Parathyroid adenoma (tissue), 2 donors: Measurements from ENCODE around the gene TEKT5.

Experiments
- H2AFZ ChIP-seq: fragments of 300-600 bp; sonication (generic); one replicate; pipeline ENCODE4 v1.7.0; 2017; ENCODE audit warnings: antibody characterized with exemption, mild to moderate bottlenecking
- H3K27ac ChIP-seq: fragments of 300-600 bp; sonication (generic); one replicate; pipeline ENCODE4 v1.7.0; 2017
- H3K27me3 ChIP-seq: fragments of 300-600 bp; sonication (generic); one replicate; pipeline ENCODE4 v1.7.0; 2017; ENCODE audit warnings: low read length; ENCODE audit not compliant: control insufficient read depth, insufficient read depth
- H3K36me3 ChIP-seq: fragments of 300-600 bp; sonication (generic); one replicate; pipeline ENCODE4 v1.7.0; 2017; ENCODE audit warnings: low read length; ENCODE audit not compliant: control insufficient read depth, insufficient read depth
- H3K4me1 ChIP-seq: fragments of 300-600 bp; sonication (generic); one replicate; pipeline ENCODE4 v1.7.0; 2017; ENCODE audit warnings: control low read depth
- H3K4me2 ChIP-seq: fragments of 300-600 bp; sonication (generic); one replicate; pipeline ENCODE4 v1.7.0; 2017; ENCODE audit warnings: low read length
- H3K4me3 ChIP-seq: fragments of 300-600 bp; sonication (generic); one replicate; pipeline ENCODE4 v1.7.0; 2017; ENCODE audit warnings: low read depth, low read length
- H3K79me2 ChIP-seq: fragments of 300-600 bp; sonication (generic); one replicate; pipeline ENCODE4 v1.7.0; 2017; ENCODE audit warnings: control low read depth
- H3K9ac ChIP-seq: fragments of 300-600 bp; sonication (generic); one replicate; pipeline ENCODE4 v1.7.0; 2017; ENCODE audit warnings: mild to moderate bottlenecking
- H3K9me3 ChIP-seq: fragments of 300-600 bp; sonication (generic); one replicate; pipeline ENCODE4 v1.7.0; 2017; ENCODE audit warnings: low read length; ENCODE audit not compliant: control insufficient read depth
- TF ChIP-seq, protein P1 (sequence below): fragments of 300-600 bp; sonication (generic); IDR thresholded peaks from one replicate; pipeline ENCODE4 v1.7.0; 2017; ENCODE audit warnings: antibody characterized with exemption, mild to moderate bottlenecking
- donor health status: primary hyperparathyroidism.

TEKT5 gene

DNA sequence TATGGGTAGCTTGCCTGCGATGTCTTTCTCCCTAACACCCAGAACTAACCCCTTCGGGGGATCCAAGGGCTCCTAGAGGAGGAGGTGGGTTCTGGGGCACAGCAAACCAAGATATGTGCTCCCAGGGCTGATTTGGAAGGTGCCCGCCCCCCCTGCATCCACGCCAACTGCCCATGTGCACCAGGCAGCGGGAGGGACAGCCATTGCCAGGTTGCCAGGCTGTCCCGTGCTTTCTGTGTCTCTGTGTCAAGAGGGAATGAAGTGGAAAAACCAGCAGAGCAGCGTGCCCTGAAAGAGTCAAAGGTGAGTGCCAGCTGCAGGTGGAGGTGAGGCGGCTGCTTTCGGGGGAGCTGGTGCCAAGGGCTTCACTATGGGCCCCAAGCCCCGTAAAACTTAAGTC is 6.4 kb downstream of the TEKT5 start:
- H3K27ac ChIP-seq, result no peak overlapping the region

DNA sequence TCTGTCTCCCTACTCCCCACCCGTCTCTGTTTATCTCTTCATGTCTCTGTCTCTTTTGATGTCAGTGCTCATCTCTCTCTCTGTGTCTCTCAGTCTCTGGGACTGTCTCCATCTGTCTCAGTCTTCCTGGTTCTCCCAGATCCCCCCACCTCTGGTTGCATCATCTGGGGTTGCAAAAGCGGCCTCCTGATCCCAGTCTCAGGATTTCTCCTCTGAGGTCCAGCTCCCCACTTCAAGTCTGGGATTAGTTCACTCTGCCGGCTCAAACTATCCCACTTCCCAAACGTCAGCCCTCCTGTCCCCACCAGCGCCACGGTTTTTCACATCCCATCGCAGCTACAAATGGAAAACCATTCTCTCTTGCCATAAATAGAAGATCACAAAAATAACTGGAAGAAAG is 9.0 kb downstream of the TEKT5 start:
- Histone ChIP-seq H3K9me3 (no peaks in the 10 kb centered on the region), H3K27me3 (no peaks in the 10 kb centered on the region), H3K4me2 (no peak overlapping the region), H3K79me2 (no peaks in the 10 kb centered on the region), H3K4me1 (no peaks in the 10 kb centered on the region), H2AFZ (no peak overlapping the region), H3K9ac (no peak overlapping the region), H3K4me3 (no peak overlapping the region), H3K27ac (no peak overlapping the region), H3K36me3 (no peaks in the 10 kb centered on the region)
- TF ChIP-seq, protein P1, sequence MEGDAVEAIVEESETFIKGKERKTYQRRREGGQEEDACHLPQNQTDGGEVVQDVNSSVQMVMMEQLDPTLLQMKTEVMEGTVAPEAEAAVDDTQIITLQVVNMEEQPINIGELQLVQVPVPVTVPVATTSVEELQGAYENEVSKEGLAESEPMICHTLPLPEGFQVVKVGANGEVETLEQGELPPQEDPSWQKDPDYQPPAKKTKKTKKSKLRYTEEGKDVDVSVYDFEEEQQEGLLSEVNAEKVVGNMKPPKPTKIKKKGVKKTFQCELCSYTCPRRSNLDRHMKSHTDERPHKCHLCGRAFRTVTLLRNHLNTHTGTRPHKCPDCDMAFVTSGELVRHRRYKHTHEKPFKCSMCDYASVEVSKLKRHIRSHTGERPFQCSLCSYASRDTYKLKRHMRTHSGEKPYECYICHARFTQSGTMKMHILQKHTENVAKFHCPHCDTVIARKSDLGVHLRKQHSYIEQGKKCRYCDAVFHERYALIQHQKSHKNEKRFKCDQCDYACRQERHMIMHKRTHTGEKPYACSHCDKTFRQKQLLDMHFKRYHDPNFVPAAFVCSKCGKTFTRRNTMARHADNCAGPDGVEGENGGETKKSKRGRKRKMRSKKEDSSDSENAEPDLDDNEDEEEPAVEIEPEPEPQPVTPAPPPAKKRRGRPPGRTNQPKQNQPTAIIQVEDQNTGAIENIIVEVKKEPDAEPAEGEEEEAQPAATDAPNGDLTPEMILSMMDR, result no peak

More for the DNA sequence above, 6.4 kb downstream of the TEKT5 start:
- H3K4me3 ChIP-seq, result no peak overlapping the region
- H3K9ac ChIP-seq, result no peak overlapping the region
- no peaks in the 10 kb centered on the region for H3K36me3 ChIP-seq
- no peaks in the 10 kb centered on the region for H3K4me1 ChIP-seq
- TF ChIP-seq, protein P1, result no peak
- H3K79me2 ChIP-seq, result no peaks in the 10 kb centered on the region
- no peaks in the 10 kb centered on the region for H3K27me3 ChIP-seq
- no peak overlapping the region for H3K4me2 ChIP-seq
- no peaks in the 10 kb centered on the region for H3K9me3 ChIP-seq
- H2AFZ ChIP-seq, result peak overlapping the region; percentile 39

DNA sequence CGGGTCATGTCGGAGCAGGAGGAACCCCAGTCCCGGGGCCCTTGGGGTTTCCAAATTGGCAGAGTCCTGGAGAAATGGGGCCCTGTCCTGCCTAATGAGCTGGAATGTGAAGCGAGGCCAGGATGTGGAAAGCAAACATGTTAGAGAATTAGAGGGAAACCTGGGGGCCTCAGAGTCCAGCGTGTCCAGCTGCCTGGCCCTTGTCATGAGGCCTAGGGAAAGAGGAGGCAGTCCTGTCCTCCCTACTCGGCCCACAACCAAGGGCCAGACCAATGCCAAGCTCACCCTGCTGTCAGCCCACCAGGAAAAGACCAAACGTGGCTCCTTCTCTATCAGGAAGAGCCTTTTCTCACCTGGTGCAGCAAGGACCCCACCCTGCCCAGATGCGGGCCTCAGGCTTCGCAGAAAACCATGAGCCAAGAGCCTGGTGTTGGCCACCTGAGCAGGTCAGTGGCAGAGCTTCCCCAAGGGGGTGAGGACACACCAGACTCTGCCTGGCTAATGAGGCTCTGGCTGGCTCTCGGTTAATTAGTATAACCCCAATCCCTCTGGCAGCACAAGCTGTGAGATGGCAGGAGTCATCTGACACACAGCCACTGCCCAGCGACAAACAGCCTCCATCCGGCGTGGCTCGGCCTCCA is 10.1 kb downstream of the TEKT5 start:
- no peak overlapping the region for H2AFZ ChIP-seq

DNA sequence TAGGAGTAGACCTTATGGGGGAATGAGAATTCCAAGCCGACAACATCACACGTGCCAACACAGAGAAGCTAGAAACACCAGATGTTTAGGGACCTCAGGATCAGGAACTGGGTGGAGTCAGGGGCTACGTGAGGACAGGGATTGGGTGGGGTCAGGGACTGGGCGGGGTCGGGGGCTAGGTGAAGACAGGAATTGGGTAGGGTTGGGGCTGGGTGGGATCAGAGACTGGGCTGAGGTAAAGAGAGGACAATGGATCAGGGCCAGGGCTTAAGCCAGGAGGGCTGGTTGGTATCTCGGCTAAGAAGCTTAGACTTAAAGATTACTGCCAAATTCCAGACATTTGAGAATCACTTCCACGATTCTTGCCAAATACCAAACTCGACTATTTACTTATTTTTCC is 11.6 kb downstream of the TEKT5 start:
- Histone ChIP-seq H3K27ac (no peak overlapping the region), H3K79me2 (no peaks in the 10 kb centered on the region), H3K4me2 (no peak overlapping the region), H3K9me3 (no peaks in the 10 kb centered on the region), H2AFZ (no peak overlapping the region), H3K36me3 (no peaks in the 10 kb centered on the region), H3K4me1 (no peaks in the 10 kb centered on the region), H3K4me3 (no peak overlapping the region), H3K27me3 (no peaks in the 10 kb centered on the region), H3K9ac (no peak overlapping the region)
- TF ChIP-seq, protein P1, result no peak

More for the DNA sequence above, 10.1 kb downstream of the TEKT5 start:
- H3K27me3 ChIP-seq, result no peaks in the 10 kb centered on the region
- no peak overlapping the region for H3K4me2 ChIP-seq
- H3K4me1 ChIP-seq, result no peaks in the 10 kb centered on the region
- H3K36me3 ChIP-seq, result no peaks in the 10 kb centered on the region
- no peak overlapping the region for H3K27ac ChIP-seq
- no peak overlapping the region for H3K9ac ChIP-seq
- TF ChIP-seq, protein P1, result no peak
- H3K9me3 ChIP-seq, result no peaks in the 10 kb centered on the region
- H3K4me3 ChIP-seq, result no peak overlapping the region
- no peaks in the 10 kb centered on the region for H3K79me2 ChIP-seq

DNA sequence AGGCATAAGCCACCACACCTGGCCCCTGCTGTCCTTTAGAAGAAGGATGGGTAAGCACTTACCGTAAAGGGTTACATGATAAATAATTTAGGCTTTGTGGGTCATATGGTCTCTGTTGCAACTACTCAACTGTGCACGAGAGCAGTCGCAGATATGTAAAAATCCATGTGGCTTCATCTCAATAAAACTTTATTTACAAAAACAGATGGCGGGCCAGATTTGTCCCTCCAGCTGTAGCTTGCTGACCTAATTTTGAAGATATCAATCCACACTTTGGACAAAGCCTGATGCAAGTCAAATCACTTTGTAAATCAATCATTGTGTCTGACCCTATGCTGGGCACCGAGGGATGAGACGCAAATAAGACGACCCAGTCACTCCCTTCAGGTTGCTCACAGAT is 12.1 kb downstream of the TEKT5 start:
- H3K4me2 ChIP-seq, result no peak overlapping the region
- H3K9ac ChIP-seq, result no peak overlapping the region
- H2AFZ ChIP-seq, result no peak overlapping the region
- no peaks in the 10 kb centered on the region for H3K4me1 ChIP-seq
- no peaks in the 10 kb centered on the region for H3K9me3 ChIP-seq
- H3K4me3 ChIP-seq, result no peak overlapping the region
- no peaks in the 10 kb centered on the region for H3K36me3 ChIP-seq
- TF ChIP-seq, protein P1, result no peak
- no peak overlapping the region for H3K27ac ChIP-seq
- H3K27me3 ChIP-seq, result no peaks in the 10 kb centered on the region
- H3K79me2 ChIP-seq, result no peaks in the 10 kb centered on the region
